Natural killer cell (primary cell): ENCODE data around the gene STX11. TPM values are rescaled to one million over a fixed set of nuclear protein-coding genes. Genes with fewer than 3 reads are reported as not detected.

Experiments used
- ATAC-seq, 3 donors: fragments of 150-1000 bp in 2 of 3; fragments of 200-7000 bp in 1 of 3; cut with Tn5 transposase; 1 replicate in 1 of 3; 2 replicates in 2 of 3; pipeline ENCODE4 v1.10.0; 2021; ENCODE audit warnings: mild to moderate bottlenecking in 2 of 3, moderate library complexity in 2 of 3
- DNase-seq, 2 donors: peaks; one replicate each; pipeline versions ENCODE4 v3.0.0 to v3.0.0-alpha.2; 2013 to 2021; ENCODE audit warnings: mixed read lengths in 1 of 2
- H3K27ac ChIP-seq: one replicate; pipeline ENCODE4 v1.5.1; 2013; ENCODE audit warnings: mild to moderate bottlenecking, low read length
- H3K27me3 ChIP-seq: one replicate; pipeline ENCODE4 v1.6.1; 2013; ENCODE audit warnings: low read length; ENCODE audit not compliant: control insufficient read depth, insufficient read depth
- H3K36me3 ChIP-seq: one replicate; pipeline ENCODE4 v1.6.1; 2013; ENCODE audit warnings: low read length; ENCODE audit not compliant: control insufficient read depth, insufficient read depth
- H3K4me1 ChIP-seq: one replicate; pipeline ENCODE4 v1.6.1; 2013; ENCODE audit warnings: low read length; ENCODE audit not compliant: control insufficient read depth, insufficient read depth
- H3K4me3 ChIP-seq: one replicate; pipeline ENCODE4 v1.5.1; 2013; ENCODE audit warnings: low read length
- H3K9me3 ChIP-seq: one replicate; pipeline ENCODE4 v1.6.1; 2013; ENCODE audit warnings: low read length; ENCODE audit not compliant: control insufficient read depth, insufficient read depth
- H3K27ac Mint-ChIP-seq, 2 donors: one replicate each; pipeline ENCODE4 v1.8.0; 2022; ENCODE audit warnings: mild to moderate bottlenecking in 2 of 2, mixed read lengths in 2 of 2, moderate library complexity in 1 of 2
- H3K27me3 Mint-ChIP-seq, 2 donors: one replicate each; pipeline ENCODE4 v1.8.0; 2022; ENCODE audit warnings: low read depth in 2 of 2, mixed read lengths in 2 of 2
- H3K36me3 Mint-ChIP-seq: one replicate; pipeline ENCODE4 v1.8.0; 2022; ENCODE audit warnings: mixed read lengths
- H3K4me1 Mint-ChIP-seq, 2 donors: one replicate each; pipeline ENCODE4 v1.8.0; 2022; ENCODE audit warnings: mixed read lengths in 2 of 2
- H3K4me3 Mint-ChIP-seq: one replicate; pipeline ENCODE4 v1.8.0; 2022; ENCODE audit warnings: mild to moderate bottlenecking, moderate library complexity, mixed read lengths
- H3K9me3 Mint-ChIP-seq, 2 donors: one replicate each; pipeline ENCODE4 v1.8.0; 2022; ENCODE audit warnings: mixed read lengths in 2 of 2
- CTCF ChIP-seq: fragments of 200-600 bp; IDR thresholded peaks from one replicate; pipeline ENCODE4 v1.8.0; 2022; ENCODE audit warnings: antibody characterized with exemption
- WGBS: methylation state at CpG from one replicate; pipeline ENCODE4 v1.1.7; 2013; ENCODE audit warnings: missing lambda C conversion rate; ENCODE audit not compliant: insufficient coverage; 5-methylcytosine and 5-hydroxymethylcytosine counted together
- intact Hi-C: fragments of 100-400 bp; cut with micrococcal nuclease; formaldehyde crosslinking; loops from one replicate; pipeline ENCODE4 v1.14.2; 2022
- total RNA-seq, 4 donors: library from RNA; stranded (reverse); fragments of 120-200 nt in 1 of 4; gene quantifications; one replicate each; pipeline versions ENCODE4 v1.2.3 to v1.2.4, GENCODE V29; 2013 to 2022

STX11 gene
- total RNA-seq, 3 donors from 2014 or later (not counting 1 experiment from before 2014, with no cell fraction given), result 21.9 to 38.3 (median 34.2) TPM

GRCh38 chr6:144115219-144115618 lies 35.1 kb upstream of the STX11 start:
- no peak overlapping the region for H3K27ac Mint-ChIP-seq
- no peaks in the 10 kb centered on the region for H3K9me3 Mint-ChIP-seq
- H3K27me3 Mint-ChIP-seq, result peaks cover 0 to 8% of the 10 kb centered on the region in 2 donors
- H3K4me1 ChIP-seq, result no peaks in the 10 kb centered on the region
- no peak for TF ChIP-seq CTCF
- H3K27me3 ChIP-seq, result no peaks in the 10 kb centered on the region
- ATAC-seq (no peak), DNase-seq (no peak)
- no CpG with 5 or more reads among the region's 3 CpGs for WGBS
- no peak overlapping the region for H3K4me3 ChIP-seq
- no peaks in the 10 kb centered on the region for H3K36me3 ChIP-seq
- intact Hi-C loops, result no loop called here
- no peak overlapping the region for H3K27ac ChIP-seq
- no peaks in the 10 kb centered on the region for H3K4me1 Mint-ChIP-seq
- H3K36me3 Mint-ChIP-seq, result no peaks in the 10 kb centered on the region
- no peak overlapping the region for H3K4me3 Mint-ChIP-seq
- no peaks in the 10 kb centered on the region for H3K9me3 ChIP-seq

GRCh38 chr6:144119376-144119775 lies 30.9 kb upstream of the STX11 start:
- H3K4me3 ChIP-seq, result no peak overlapping the region
- H3K4me1 ChIP-seq, result no peaks in the 10 kb centered on the region
- Mint-ChIP-seq H3K9me3 (no peaks in the 10 kb centered on the region), H3K27ac (no peak overlapping the region), H3K36me3 (no peaks in the 10 kb centered on the region), H3K4me1 (peaks cover 12 to 18% of the 10 kb centered on the region in 2 donors), H3K27me3 (peaks cover 0 to 8% of the 10 kb centered on the region in 2 donors), H3K4me3 (no peak overlapping the region)
- ATAC-seq (no peak), DNase-seq (no peak)
- no peaks in the 10 kb centered on the region for H3K9me3 ChIP-seq
- H3K27me3 ChIP-seq, result no peaks in the 10 kb centered on the region
- intact Hi-C loops, result no loop called here
- TF ChIP-seq CTCF, result no peak
- no peaks in the 10 kb centered on the region for H3K36me3 ChIP-seq
- WGBS, result 95% methylated on average over 5 of the region's 5 CpGs
- no peak overlapping the region for H3K27ac ChIP-seq

GRCh38 chr6:144122861-144123260 lies 27.5 kb upstream of the STX11 start:
- intact Hi-C loops, result no loop called here
- ATAC-seq, result no peak

More at GRCh38 chr6:144122861-144123260, 27.5 kb upstream of the STX11 start:
- Histone ChIP-seq H3K36me3 (no peaks in the 10 kb centered on the region), H3K27me3 (no peaks in the 10 kb centered on the region), H3K4me1 (no peaks in the 10 kb centered on the region), H3K4me3 (no peak overlapping the region), H3K27ac (no peak overlapping the region), H3K9me3 (no peaks in the 10 kb centered on the region)
- Mint-ChIP-seq H3K36me3 (no peaks in the 10 kb centered on the region), H3K9me3 (no peaks in the 10 kb centered on the region), H3K27me3 (no peaks in the 10 kb centered on the region), H3K4me1 (peaks cover 12 to 21% of the 10 kb centered on the region in 2 donors), H3K4me3 (no peak overlapping the region), H3K27ac (peak overlapping the region; percentile 56 to 79)
- no peak for DNase-seq
- TF ChIP-seq CTCF, result no peak
